Measurements from ENCODE around the gene ADH4. TPM values are rescaled to one million over a fixed set of nuclear protein-coding genes. Genes with fewer than 3 reads are reported as not detected.

Gene ADH4
- total RNA-seq, 1 donor from 2014 or later: not detected

- DNase-seq (ENCODE audit: low read depth): no peak
- no peak overlapping the region for H3K4me3 ChIP-seq (ENCODE audit: low read depth, low read length)
- TF ChIP-seq CTCF (conservative IDR thresholded peaks at IDR 0.05; ENCODE audit: low read depth, low read length): no peak
These were observed 8.4 kb downstream of the ADH4 start for GRCh38 chr4:99135541-99136162.

- no peak for DNase-seq (ENCODE audit: low read depth)
- H3K4me3 ChIP-seq (ENCODE audit: low read depth, low read length): no peak overlapping the region
- TF ChIP-seq CTCF (conservative IDR thresholded peaks at IDR 0.05; ENCODE audit: low read depth, low read length): no peak
These were observed 9.5 kb downstream of the ADH4 start for GRCh38 chr4:99134586-99134985.

DNA sequence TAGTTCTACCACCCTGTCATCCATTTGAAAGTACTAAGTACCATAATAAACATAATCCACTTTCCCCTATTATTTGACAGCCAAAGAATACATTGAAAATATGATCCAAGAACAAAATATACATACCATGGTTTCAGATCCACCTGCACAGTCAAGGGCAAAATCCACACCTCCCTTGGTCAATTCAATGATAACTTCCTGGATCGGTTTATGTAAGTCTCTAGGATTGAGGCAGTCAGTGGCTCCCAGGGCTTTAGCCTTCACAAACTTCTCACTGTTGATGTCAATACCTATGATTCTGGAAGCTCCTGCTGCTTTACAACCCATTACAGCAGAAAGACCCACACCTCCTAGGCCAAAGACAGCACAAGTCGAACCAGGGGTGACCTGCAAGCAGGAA, 12.7 kb downstream of the ADH4 start:
- no peak for DNase-seq (ENCODE audit: low read depth)
- no peak for TF ChIP-seq CTCF (conservative IDR thresholded peaks at IDR 0.05; ENCODE audit: low read depth, low read length)
- H3K4me3 ChIP-seq (ENCODE audit: low read depth, low read length): no peak overlapping the region

GRCh38 chr4:99126376-99126775, 17.7 kb downstream of the ADH4 start:
- no peak for TF ChIP-seq CTCF (conservative IDR thresholded peaks at IDR 0.05; ENCODE audit: low read depth, low read length)

GRCh38 chr4:99121008-99121407, 23.1 kb downstream of the ADH4 start:
- H3K4me3 ChIP-seq (ENCODE audit: low read depth, low read length): no peak overlapping the region
- DNase-seq (ENCODE audit: low read depth): no peak
- TF ChIP-seq CTCF (conservative IDR thresholded peaks at IDR 0.05; ENCODE audit: low read depth, low read length): no peak

More at GRCh38 chr4:99126376-99126775, 17.7 kb downstream of the ADH4 start:
- DNase-seq (ENCODE audit: low read depth): no peak
- H3K4me3 ChIP-seq (ENCODE audit: low read depth, low read length): no peak overlapping the region

DNA sequence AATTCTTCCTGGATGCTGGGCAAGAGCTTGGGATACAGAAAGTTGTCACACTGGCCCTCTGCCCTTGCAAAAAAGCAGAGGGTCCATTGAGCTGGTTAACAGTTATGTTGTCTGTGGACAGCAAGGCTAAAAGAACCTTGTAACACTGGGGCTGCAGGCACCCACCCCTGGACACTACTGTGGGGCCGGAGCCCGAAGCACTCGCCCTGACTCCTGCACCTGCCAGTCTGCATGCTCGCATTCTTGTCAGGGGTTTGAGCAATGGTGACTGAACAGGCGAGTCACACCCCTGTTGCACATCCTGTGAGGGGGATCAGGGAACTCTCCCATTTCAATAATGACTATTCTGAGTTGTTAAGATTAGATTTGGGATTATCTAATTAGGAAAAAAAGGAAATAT, 23.6 kb downstream of the ADH4 start:
- DNase-seq (ENCODE audit: low read depth): no peak
- no peak for TF ChIP-seq CTCF (conservative IDR thresholded peaks at IDR 0.05; ENCODE audit: low read depth, low read length)
- H3K4me3 ChIP-seq (ENCODE audit: low read depth, low read length): no peak overlapping the region
